Measurements from ENCODE around the gene DNAL4.

DNA sequence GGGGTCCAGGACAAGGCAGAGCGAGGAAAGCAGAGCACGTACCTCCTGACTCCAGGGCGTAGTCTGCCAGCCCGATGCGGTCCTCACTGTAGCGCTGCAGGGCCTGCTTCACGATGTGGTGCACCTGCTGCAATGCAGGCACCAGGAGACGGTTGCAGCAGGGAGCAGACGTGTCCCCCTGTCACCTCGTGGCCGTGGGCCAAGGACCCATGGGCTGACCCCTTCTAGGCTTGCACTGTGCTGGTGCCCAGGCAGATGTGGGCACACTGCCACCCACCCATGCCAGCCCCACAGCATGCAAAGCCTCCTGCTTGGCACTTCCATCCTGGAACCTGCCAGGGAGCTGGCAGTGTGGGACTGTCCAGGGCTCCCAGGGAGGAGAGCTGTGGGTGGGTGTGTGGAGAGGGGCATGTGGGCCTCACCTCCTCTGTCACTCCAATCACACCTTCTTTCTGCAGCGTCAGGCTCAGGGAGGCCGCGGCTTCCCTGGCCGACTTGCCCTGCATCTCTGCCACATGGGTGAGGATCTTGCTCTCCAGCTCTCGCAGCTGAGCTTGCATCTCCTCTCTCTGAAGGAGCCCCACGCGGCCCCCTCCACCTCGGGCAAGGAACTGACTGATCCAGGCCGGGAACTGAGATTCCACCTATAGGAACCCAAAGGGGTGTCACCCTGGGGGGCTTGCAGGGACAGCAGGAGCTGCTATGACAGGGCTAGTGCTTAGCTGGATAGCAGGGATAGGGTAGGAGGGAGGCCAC lies 54.5 kb downstream of the DNAL4 start:
- TF ChIP-seq, protein P1, sequence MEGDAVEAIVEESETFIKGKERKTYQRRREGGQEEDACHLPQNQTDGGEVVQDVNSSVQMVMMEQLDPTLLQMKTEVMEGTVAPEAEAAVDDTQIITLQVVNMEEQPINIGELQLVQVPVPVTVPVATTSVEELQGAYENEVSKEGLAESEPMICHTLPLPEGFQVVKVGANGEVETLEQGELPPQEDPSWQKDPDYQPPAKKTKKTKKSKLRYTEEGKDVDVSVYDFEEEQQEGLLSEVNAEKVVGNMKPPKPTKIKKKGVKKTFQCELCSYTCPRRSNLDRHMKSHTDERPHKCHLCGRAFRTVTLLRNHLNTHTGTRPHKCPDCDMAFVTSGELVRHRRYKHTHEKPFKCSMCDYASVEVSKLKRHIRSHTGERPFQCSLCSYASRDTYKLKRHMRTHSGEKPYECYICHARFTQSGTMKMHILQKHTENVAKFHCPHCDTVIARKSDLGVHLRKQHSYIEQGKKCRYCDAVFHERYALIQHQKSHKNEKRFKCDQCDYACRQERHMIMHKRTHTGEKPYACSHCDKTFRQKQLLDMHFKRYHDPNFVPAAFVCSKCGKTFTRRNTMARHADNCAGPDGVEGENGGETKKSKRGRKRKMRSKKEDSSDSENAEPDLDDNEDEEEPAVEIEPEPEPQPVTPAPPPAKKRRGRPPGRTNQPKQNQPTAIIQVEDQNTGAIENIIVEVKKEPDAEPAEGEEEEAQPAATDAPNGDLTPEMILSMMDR (IDR thresholded peaks at IDR 0.05): no peak
- no peak for TF ChIP-seq POLR2A (IDR thresholded peaks at IDR 0.05)
